Peyer's patch (tissue), 4 donors: Measurements from ENCODE around the gene C1orf216. TPM values are rescaled to one million over a fixed set of nuclear protein-coding genes. Genes with fewer than 3 reads are reported as not detected.
"Not testable (repeated sequence)": the region's sequence is repeated elsewhere in the genome, so short reads cannot be mapped to it uniquely, and the experiment has no call there.

Experiments used
- DNase-seq, 3 donors: peaks; one replicate each; pipeline ENCODE4 v3.0.0-alpha.2; 2017 to 2019
- H3K27ac ChIP-seq, 4 donors: fragments of 200-600 bp; sonication (generic); one replicate each; pipeline ENCODE4 v1.5.1; 2016 to 2019
- H3K27me3 ChIP-seq, 2 donors: fragments of 200-600 bp; sonication (generic); one replicate each; pipeline ENCODE4 v1.5.1; 2019
- H3K36me3 ChIP-seq, 3 donors: fragments of 200-600 bp; sonication (generic); one replicate each; pipeline ENCODE4 v1.5.1; 2016 to 2019
- H3K4me1 ChIP-seq, 4 donors: fragments of 200-600 bp; sonication (generic); one replicate each; pipeline ENCODE4 v1.5.1; 2016 to 2019
- H3K4me3 ChIP-seq, 4 donors: fragments of 200-600 bp; sonication (generic); 1 replicate in 3 of 4; 2 replicates in 1 of 4; pipeline ENCODE4 v1.5.1; 2016 to 2019; ENCODE audit warnings: mild to moderate bottlenecking in 1 of 4
- H3K9me3 ChIP-seq, 4 donors: fragments of 200-600 bp; sonication (generic); one replicate each; pipeline ENCODE4 v1.5.1; 2016 to 2019; ENCODE audit warnings: mild to moderate bottlenecking in 1 of 4
- CTCF ChIP-seq, 6 experiments: fragments of 450-650 bp in 4 of 6; fragments of 200-600 bp in 2 of 6; sonication (generic) in 1 of 6; IDR thresholded peaks; one replicate each; pipeline ENCODE4 v1.5.1; 2017 to 2019; ENCODE audit warnings: antibody characterized with exemption in 6 of 6, mild to moderate bottlenecking in 3 of 6, moderate library complexity in 1 of 6
- POLR2A ChIP-seq, 2 donors: fragments of 450-650 bp; IDR thresholded peaks; one replicate each; pipeline ENCODE4 v1.5.1; 2017; ENCODE audit warnings: antibody characterized with exemption in 2 of 2, mild to moderate bottlenecking in 2 of 2, moderate library complexity in 2 of 2
- total RNA-seq, 4 donors: library from RNA; depleted of rRNA; stranded (reverse); fragments of >200 nt; gene quantifications; one replicate each; pipeline ENCODE4 v1.1.0, GENCODE V29; 2016

The C1orf216 gene
- total RNA-seq, 4 donors from 2014 or later = 2.7 to 5.8 (median 3.4) TPM

DNA sequence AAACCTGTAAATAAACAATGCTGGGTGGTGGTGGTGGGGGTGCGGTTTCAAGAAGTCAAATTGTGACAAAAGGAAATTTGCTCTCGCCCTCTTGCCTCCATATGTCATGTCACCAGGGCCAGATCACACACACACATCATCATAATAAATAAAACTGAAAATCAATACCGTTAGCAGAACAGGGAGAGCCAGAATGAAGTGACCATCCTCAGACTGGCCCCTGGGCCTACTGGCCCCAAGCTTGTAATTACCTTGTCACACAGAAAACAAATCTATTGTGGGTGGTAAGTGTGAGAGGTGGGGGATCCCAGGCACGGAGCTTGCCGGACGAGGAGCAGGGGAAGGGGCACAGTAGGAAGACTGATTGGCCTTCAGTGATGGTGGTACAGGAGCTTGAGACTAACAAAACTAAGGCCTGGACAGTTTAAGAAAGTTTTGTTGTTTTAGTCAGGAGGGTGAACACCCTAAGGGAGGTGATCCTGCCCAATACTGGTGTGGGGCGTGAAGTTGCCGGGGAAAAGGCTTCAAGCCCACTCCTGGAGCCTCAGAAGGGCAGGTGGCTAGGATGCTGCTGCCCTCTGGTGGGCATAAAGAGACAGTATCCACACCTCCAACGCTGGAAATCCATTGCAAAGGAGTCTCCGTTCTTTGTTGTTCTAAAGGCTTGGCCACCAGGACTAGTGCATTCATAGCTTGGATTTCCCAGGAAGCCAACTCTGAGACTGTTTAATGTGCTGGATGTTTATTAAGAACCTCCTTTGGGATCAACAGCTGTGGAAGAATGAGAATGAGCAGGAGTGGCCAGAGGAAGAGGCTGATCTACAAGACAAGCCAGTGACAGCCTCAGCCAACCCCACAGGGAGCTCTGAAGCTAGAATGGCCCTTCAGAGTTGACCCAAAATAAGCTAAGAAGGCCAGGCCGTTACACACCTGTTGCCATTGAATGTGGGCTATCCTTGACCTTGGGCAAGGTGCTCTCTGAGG, 8.1 kb upstream of the C1orf216 start:
- Histone ChIP-seq H3K36me3 (no peaks in the 10 kb centered on the region), H3K27ac (no peak overlapping the region), H3K27me3 (no peaks in the 10 kb centered on the region), H3K4me1 (no peaks in the 10 kb centered on the region), H3K9me3 (no peaks in the 10 kb centered on the region), H3K4me3 (no peak overlapping the region)
- TF ChIP-seq POLR2A (IDR thresholded peaks at IDR 0.05) = no peak
- TF ChIP-seq CTCF (IDR thresholded peaks at IDR 0.05) = peak; percentile 55 to 85 (median 69)
- peak; percentile 50 to 78 (median 52) for DNase-seq

- no peak overlapping the region for H3K4me3 ChIP-seq
- no peak overlapping the region for H3K27ac ChIP-seq
- H3K36me3 ChIP-seq = no peaks in the 10 kb centered on the region
- no peaks in the 10 kb centered on the region for H3K27me3 ChIP-seq
- TF ChIP-seq CTCF (IDR thresholded peaks at IDR 0.05) (no peak), POLR2A (IDR thresholded peaks at IDR 0.05) (no peak)
- no peaks in the 10 kb centered on the region for H3K9me3 ChIP-seq
- H3K4me1 ChIP-seq = no peaks in the 10 kb centered on the region
- DNase-seq = no peak
These were observed 6.9 kb upstream of the C1orf216 start for GRCh38 chr1:35725596-35725995.

- Histone ChIP-seq H3K36me3 (no peaks in the 10 kb centered on the region), H3K9me3 (no peaks in the 10 kb centered on the region), H3K27me3 (no peaks in the 10 kb centered on the region), H3K4me3 (peak overlapping the region; percentile 73 to 87 (median 82)), H3K27ac (peak overlapping the region; percentile 51 to 86 (median 76)), H3K4me1 (peaks cover 0 to 15% (median 0%) of the 10 kb centered on the region in 4 donors)
- no peak for TF ChIP-seq CTCF (IDR thresholded peaks at IDR 0.05)
- TF ChIP-seq POLR2A (IDR thresholded peaks at IDR 0.05) = no peak
- peak in 1 of 3 donors; percentile 50 for DNase-seq
These were observed 690 bp downstream of the C1orf216 start for GRCh38 chr1:35717911-35718476.

DNA sequence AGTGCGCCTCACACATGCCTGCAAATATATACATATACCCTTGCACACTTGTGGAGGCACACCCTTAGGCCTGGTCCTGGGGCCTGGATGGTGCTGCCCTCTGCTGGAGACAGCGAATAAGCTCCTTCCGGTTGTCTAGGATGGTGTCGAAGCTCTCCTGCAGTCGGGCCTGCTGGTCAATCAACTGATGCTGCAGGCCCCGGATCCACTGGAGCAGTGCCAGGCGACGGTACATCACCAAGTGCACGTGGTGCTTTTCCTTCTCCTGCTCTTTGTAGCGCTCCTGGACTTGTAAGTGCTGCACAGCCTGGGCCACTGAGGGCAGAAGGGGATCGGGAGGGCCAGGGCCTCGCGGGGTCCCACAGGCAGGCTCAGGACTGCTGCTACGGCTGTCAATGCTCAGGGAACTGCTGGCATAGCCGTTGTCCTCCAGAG, 3.1 kb downstream of the C1orf216 start:
- TF ChIP-seq CTCF (IDR thresholded peaks at IDR 0.05) = peak; percentile 24 to 81 (median 76)
- TF ChIP-seq POLR2A (IDR thresholded peaks at IDR 0.05) = no peak
- DNase-seq = peak; percentile 62 to 87 (median 83)
- Histone ChIP-seq H3K4me3 (no peak overlapping the region), H3K27me3 (no peaks in the 10 kb centered on the region), H3K36me3 (no peaks in the 10 kb centered on the region), H3K9me3 (no peaks in the 10 kb centered on the region), H3K27ac (no peak overlapping the region), H3K4me1 (peaks cover 0 to 15% (median 0%) of the 10 kb centered on the region in 4 donors)

DNA sequence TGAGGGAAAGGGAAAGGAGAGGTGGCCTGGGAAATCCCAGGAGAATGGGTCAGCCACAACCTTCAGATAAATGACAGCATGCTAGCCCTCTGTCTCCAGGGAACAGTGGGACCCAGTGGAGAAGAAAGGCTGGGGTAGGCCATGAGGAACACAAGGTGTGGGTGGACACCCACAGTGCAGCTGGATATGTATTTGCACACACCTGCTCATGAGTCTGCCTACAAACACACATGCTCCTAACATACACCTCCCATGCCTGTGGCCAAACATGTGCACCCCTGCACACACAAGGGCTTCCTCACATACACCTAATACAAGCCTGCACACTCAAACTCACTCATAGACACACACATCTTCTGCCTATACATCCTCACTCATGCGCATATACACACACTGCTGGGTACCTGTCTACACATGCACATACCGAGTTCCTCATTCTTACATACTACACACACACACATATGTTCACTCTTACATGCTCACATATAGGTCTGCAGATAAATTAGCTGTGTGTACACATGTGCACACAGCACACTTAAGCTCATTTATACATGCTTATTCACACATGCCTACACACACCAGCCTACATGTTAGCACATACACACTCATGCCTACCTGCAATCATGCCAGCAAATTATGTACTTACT, 3.6 kb downstream of the C1orf216 start:
- H3K4me3 ChIP-seq = no peak overlapping the region

DNA sequence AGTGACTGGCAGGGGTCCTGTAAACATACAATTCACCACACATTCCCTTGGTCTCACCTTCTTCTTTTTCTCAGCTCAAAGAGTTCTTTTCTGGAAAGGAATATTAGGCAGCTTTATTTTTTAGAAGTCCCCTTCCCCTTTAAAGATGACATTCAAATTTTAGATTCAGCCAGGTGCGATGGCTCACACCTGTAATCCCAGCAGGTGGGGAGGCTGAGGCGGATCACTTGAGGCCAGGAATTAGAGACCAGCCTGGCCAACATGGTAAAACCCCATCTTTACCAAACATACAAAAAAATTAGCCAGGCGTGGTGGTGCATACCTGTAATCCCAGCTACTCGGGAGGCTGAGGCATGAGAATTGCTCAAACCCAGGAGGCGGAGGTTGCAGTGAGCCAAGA, 7.6 kb downstream of the C1orf216 start:
- not testable (repeated sequence) for H3K27ac ChIP-seq, DNase-seq, H3K36me3 ChIP-seq, H3K4me3 ChIP-seq, H3K9me3 ChIP-seq
- Histone ChIP-seq H3K4me1 (peaks cover 0 to 25% (median 0%) of the 10 kb centered on the region in 4 donors), H3K27me3 (peaks cover 0 to 13% of the 10 kb centered on the region in 2 donors)

More for the DNA sequence above, 3.6 kb downstream of the C1orf216 start:
- Histone ChIP-seq H3K36me3 (no peaks in the 10 kb centered on the region), H3K9me3 (no peaks in the 10 kb centered on the region), H3K27me3 (no peaks in the 10 kb centered on the region), H3K27ac (no peak overlapping the region), H3K4me1 (peaks cover 0 to 15% (median 0%) of the 10 kb centered on the region in 4 donors)
- TF ChIP-seq POLR2A (IDR thresholded peaks at IDR 0.05) (no peak), CTCF (IDR thresholded peaks at IDR 0.05) (no peak)
- DNase-seq = no peak
